ENCODE data around the gene ASCC3. TPM values are rescaled to one million over a fixed set of nuclear protein-coding genes. Genes with fewer than 3 reads are reported as not detected.

Gene ASCC3
- total and polyA plus RNA-seq, 2 experiments from 2014 or later: 92.9 to 129 TPM

DNA sequence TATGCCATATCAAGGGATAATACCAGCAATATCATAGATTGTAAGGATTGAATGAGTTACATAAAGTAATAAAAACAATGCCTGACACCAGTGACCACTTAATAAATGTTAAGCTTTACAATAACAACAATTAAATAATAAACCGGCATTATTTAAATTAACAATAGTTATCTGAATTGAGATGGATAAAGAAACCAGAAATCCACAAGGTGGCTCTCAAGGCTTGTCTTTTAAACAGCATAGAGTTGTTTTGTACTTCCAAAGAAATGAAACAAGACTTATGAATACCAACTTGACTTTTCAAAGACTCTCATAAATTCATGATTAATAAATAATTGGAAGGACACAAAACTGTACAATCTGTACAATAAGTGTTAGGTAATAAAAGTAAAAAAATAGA is 203.1 kb downstream of the ASCC3 start:
- Histone ChIP-seq H3K27me3 (ENCODE audit: insufficient read depth) (no peaks in the 10 kb centered on the region), H3K9me2 (ENCODE audit: insufficient read depth) (no peaks in the 10 kb centered on the region), H3K79me2 (replicated peaks; ENCODE audit: insufficient read depth) (no peaks in the 10 kb centered on the region), H3K4me2 (no peak overlapping the region), H3K4me1 (ENCODE audit: insufficient read depth) (peaks cover 18% of the 10 kb centered on the region), H3K36me3 (ENCODE audit: insufficient read depth) (no peaks in the 10 kb centered on the region), H2AFZ (no peak overlapping the region), H3K27ac (ENCODE audit: low read depth) (no peak overlapping the region), H3K4me3 (no peak overlapping the region), H3F3A (replicated peaks; ENCODE audit: low read depth) (no peaks in the 10 kb centered on the region), H4K20me1 (replicated peaks; ENCODE audit: insufficient read depth) (no peaks in the 10 kb centered on the region)
- Mint-ChIP-seq H3K36me3 (ENCODE audit: low read depth) (no peaks in the 10 kb centered on the region), H3K9me3 (no peaks in the 10 kb centered on the region), H3K27ac (no peak overlapping the region), H3K4me1 (peaks cover 17% of the 10 kb centered on the region), H3K27me3 (ENCODE audit: insufficient read depth, low read depth, poor library complexity) (no peaks in the 10 kb centered on the region), H3K4me3 (no peak overlapping the region)
- DNase-seq (ENCODE audit: low spot score) (no peak), ATAC-seq (no peak)
- TF ChIP-seq ZNF114 (CRISPR knock-in tag; IDR thresholded peaks at IDR 0.05): no peak

- no peaks in the 10 kb centered on the region for H3K36me3 ChIP-seq (ENCODE audit: insufficient read depth)
- no peak overlapping the region for H3K27ac Mint-ChIP-seq
- peaks cover 21% of the 10 kb centered on the region for H3K4me1 Mint-ChIP-seq
- H3K27me3 ChIP-seq (ENCODE audit: insufficient read depth): no peaks in the 10 kb centered on the region
- peaks cover 18% of the 10 kb centered on the region for H3K4me1 ChIP-seq (ENCODE audit: insufficient read depth)
- no peak overlapping the region for H3K4me2 ChIP-seq
- H2AFZ ChIP-seq: no peak overlapping the region
- no peaks in the 10 kb centered on the region for H4K20me1 ChIP-seq (replicated peaks; ENCODE audit: insufficient read depth)
- no peak overlapping the region for H3K4me3 Mint-ChIP-seq
- no peak overlapping the region for H3K27ac ChIP-seq (ENCODE audit: low read depth)
- no peaks in the 10 kb centered on the region for H3K9me2 ChIP-seq (ENCODE audit: insufficient read depth)
- DNase-seq (ENCODE audit: low spot score) (no peak), ATAC-seq (no peak)
- H3K79me2 ChIP-seq (replicated peaks; ENCODE audit: insufficient read depth): no peaks in the 10 kb centered on the region
- H3K27me3 Mint-ChIP-seq (ENCODE audit: insufficient read depth, low read depth, poor library complexity): no peaks in the 10 kb centered on the region
- H3F3A ChIP-seq (replicated peaks; ENCODE audit: low read depth): no peaks in the 10 kb centered on the region
- H3K4me3 ChIP-seq: no peak overlapping the region
- no peaks in the 10 kb centered on the region for H3K9me3 Mint-ChIP-seq
- H3K36me3 Mint-ChIP-seq (ENCODE audit: low read depth): no peaks in the 10 kb centered on the region
- TF ChIP-seq EZH2 (IDR thresholded peaks at IDR 0.05; ENCODE audit: low read depth, unreplicated experiment) (no peak), ZNF331 (CRISPR knock-in tag; IDR thresholded peaks at IDR 0.05; ENCODE audit: low read depth) (no peak), CTCF (conservative IDR thresholded peaks at IDR 0.05; ENCODE audit: low read depth in 2 of 2) (no peak), REST (IDR thresholded peaks at IDR 0.05; ENCODE audit: unreplicated experiment) (no peak), NANOG (IDR thresholded peaks at IDR 0.05; ENCODE audit: borderline replicate concordance) (no peak), CREB1 (CRISPR knock-in tag; IDR thresholded peaks at IDR 0.05; ENCODE audit: low read depth) (no peak), ZNF114 (CRISPR knock-in tag; IDR thresholded peaks at IDR 0.05) (no peak), JUNB (IDR thresholded peaks at IDR 0.05; ENCODE audit: unreplicated experiment) (no peak), EZH2phosphoT487 (IDR thresholded peaks at IDR 0.05; ENCODE audit: unreplicated experiment) (no peak)
- TF ChIP-seq, protein P1, sequence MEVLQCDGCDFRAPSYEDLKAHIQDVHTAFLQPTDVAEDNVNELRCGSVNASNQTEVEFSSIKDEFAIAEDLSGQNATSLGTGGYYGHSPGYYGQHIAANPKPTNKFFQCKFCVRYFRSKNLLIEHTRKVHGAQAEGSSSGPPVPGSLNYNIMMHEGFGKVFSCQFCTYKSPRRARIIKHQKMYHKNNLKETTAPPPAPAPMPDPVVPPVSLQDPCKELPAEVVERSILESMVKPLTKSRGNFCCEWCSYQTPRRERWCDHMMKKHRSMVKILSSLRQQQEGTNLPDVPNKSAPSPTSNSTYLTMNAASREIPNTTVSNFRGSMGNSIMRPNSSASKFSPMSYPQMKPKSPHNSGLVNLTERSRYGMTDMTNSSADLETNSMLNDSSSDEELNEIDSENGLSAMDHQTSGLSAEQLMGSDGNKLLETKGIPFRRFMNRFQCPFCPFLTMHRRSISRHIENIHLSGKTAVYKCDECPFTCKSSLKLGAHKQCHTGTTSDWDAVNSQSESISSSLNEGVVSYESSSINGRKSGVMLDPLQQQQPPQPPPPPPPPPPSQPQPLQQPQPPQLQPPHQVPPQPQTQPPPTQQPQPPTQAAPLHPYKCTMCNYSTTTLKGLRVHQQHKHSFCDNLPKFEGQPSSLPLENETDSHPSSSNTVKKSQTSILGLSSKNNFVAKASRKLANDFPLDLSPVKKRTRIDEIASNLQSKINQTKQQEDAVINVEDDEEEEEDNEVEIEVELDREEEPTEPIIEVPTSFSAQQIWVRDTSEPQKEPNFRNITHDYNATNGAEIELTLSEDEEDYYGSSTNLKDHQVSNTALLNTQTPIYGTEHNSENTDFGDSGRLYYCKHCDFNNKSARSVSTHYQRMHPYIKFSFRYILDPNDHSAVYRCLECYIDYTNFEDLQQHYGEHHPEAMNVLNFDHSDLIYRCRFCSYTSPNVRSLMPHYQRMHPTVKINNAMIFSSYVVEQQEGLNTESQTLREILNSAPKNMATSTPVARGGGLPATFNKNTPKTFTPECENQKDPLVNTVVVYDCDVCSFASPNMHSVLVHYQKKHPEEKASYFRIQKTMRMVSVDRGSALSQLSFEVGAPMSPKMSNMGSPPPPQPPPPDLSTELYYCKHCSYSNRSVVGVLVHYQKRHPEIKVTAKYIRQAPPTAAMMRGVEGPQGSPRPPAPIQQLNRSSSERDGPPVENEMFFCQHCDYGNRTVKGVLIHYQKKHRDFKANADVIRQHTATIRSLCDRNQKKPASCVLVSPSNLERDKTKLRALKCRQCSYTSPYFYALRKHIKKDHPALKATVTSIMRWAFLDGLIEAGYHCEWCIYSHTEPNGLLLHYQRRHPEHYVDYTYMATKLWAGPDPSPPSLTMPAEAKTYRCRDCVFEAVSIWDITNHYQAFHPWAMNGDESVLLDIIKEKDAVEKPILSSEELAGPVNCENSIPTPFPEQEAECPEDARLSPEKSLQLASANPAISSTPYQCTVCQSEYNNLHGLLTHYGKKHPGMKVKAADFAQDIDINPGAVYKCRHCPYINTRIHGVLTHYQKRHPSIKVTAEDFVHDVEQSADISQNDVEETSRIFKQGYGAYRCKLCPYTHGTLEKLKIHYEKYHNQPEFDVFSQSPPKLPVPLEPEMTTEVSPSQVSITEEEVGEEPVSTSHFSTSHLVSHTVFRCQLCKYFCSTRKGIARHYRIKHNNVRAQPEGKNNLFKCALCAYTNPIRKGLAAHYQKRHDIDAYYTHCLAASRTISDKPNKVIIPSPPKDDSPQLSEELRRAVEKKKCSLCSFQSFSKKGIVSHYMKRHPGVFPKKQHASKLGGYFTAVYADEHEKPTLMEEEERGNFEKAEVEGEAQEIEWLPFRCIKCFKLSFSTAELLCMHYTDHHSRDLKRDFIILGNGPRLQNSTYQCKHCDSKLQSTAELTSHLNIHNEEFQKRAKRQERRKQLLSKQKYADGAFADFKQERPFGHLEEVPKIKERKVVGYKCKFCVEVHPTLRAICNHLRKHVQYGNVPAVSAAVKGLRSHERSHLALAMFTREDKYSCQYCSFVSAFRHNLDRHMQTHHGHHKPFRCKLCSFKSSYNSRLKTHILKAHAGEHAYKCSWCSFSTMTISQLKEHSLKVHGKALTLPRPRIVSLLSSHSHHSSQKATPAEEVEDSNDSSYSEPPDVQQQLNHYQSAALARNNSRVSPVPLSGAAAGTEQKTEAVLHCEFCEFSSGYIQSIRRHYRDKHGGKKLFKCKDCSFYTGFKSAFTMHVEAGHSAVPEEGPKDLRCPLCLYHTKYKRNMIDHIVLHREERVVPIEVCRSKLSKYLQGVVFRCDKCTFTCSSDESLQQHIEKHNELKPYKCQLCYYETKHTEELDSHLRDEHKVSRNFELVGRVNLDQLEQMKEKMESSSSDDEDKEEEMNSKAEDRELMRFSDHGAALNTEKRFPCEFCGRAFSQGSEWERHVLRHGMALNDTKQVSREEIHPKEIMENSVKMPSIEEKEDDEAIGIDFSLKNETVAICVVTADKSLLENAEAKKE (CRISPR knock-in tag; IDR thresholded peaks at IDR 0.05): no peak
Observed at GRCh38 chr6:100677240-100677639, 203.9 kb downstream of the ASCC3 start.

Data from GM23338 (cell line).